NCI-H2227 treated with DMSO at 0.1 percent for 48 hours (cell line): ENCODE data around the gene PTPRE.

Source experiments
- DNase-seq: peaks from one replicate; lab custom pipeline; 2025; lab: John Stamatoyannopoulos, UW

Gene PTPRE

GRCh38 chr10:127883516-127883915, 23.4 kb upstream of the PTPRE start:
- DNase-seq: no peak

GRCh38 chr10:127884501-127884900, 22.4 kb upstream of the PTPRE start:
- no peak for DNase-seq

- DNase-seq: no peak
These were observed 20.4 kb upstream of the PTPRE start for GRCh38 chr10:127886371-127887051.

GRCh38 chr10:127887541-127888415, 19.1 kb upstream of the PTPRE start:
- DNase-seq: no peak

- DNase-seq: no peak
These were observed 18.2 kb upstream of the PTPRE start for GRCh38 chr10:127888521-127889312.

GRCh38 chr10:127889605-127890195, 17.2 kb upstream of the PTPRE start:
- no peak for DNase-seq

- DNase-seq: no peak
These were observed 16.7 kb upstream of the PTPRE start for GRCh38 chr10:127890216-127890615.

- DNase-seq: no peak
These were observed 16.0 kb upstream of the PTPRE start for GRCh38 chr10:127890832-127891334.

GRCh38 chr10:127892743-127893142, 14.2 kb upstream of the PTPRE start, which contains the start of gene CLRN3:
TSS of gene CLRN3 (minus strand) at chr10:127892941. CDS start at chr10:127892784, 157 bp downstream.
- no peak for DNase-seq

- DNase-seq: no peak
These were observed 12.8 kb upstream of the PTPRE start for GRCh38 chr10:127894146-127894545.

- no peak for DNase-seq
These were observed 10.3 kb upstream of the PTPRE start for GRCh38 chr10:127896590-127896989.

- no peak for DNase-seq
These were observed 9.7 kb upstream of the PTPRE start for GRCh38 chr10:127897177-127897576.

- DNase-seq: no peak
These were observed 7.0 kb upstream of the PTPRE start for GRCh38 chr10:127899766-127900387.

GRCh38 chr10:127903789-127904188, 3.1 kb upstream of the PTPRE start:
- no peak for DNase-seq

GRCh38 chr10:127904311-127905000, 2.4 kb upstream of the PTPRE start:
- no peak for DNase-seq

GRCh38 chr10:127905001-127905847, 1.7 kb upstream of the PTPRE start:
- no peak for DNase-seq

- DNase-seq: no peak
These were observed 1.0 kb upstream of the PTPRE start for GRCh38 chr10:127905848-127906261.

- DNase-seq: no peak
These were observed 655 bp downstream of the PTPRE start for GRCh38 chr10:127907411-127908105.
